Omental fat pad (tissue), 4 donors: ENCODE data around the gene CHST14. TPM values are rescaled to one million over a fixed set of nuclear protein-coding genes. Genes with fewer than 3 reads are reported as not detected.
"Not testable (repeated sequence)": the region's sequence is repeated elsewhere in the genome, so short reads cannot be mapped to it uniquely, and the experiment has no call there.

Experiments
- ATAC-seq: fragments of 150-250 bp; one replicate; pipeline ENCODE4 v1.9.1; 2016; ENCODE audit warnings: mild to moderate bottlenecking, moderate library complexity; ENCODE audit not compliant: low FRiP score
- DNase-seq: peaks from one replicate; pipeline ENCODE4 v3.0.0-alpha.2; 2019; ENCODE audit warnings: low spot score
- CTCF ChIP-seq, 3 donors: fragments of 450-650 bp; IDR thresholded peaks; one replicate each; pipeline ENCODE4 v1.5.1; 2016 to 2017; ENCODE audit warnings: antibody characterized with exemption in 3 of 3, mild to moderate bottlenecking in 3 of 3, moderate library complexity in 2 of 3
- total RNA-seq, 4 donors: library from RNA; depleted of rRNA; stranded (reverse); fragments of >200 nt; gene quantifications; one replicate each; pipeline ENCODE4 v1.1.0, GENCODE V29; 2016

CHST14 gene
- total RNA-seq, 4 donors from 2014 or later = 6.6 to 17.8 (median 10.1) TPM

DNA sequence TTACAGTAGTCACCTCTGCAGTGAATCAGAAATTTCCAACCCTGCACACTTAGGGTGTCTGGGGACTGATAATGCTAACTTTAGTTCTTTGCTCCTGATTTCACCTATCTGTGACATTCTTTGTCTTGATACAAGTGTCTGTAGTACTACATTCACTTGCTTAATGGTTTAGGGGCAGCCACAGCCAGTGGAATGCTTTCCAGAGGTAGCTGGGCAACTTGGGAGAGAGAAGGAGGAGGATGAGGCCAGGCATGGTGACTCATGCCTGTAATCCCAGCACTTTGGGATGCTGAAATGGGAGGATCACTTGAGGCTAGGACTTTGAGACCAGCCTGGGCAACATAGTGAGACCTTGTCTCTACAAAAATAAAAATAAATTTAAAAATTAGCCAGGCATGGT lies 21.5 kb upstream of the CHST14 start:
- no peak for ATAC-seq
- no peak for TF ChIP-seq CTCF (IDR thresholded peaks at IDR 0.05)

GRCh38 chr15:40450047-40450446 lies 20.7 kb upstream of the CHST14 start:
- DNase-seq = no peak
- TF ChIP-seq CTCF (IDR thresholded peaks at IDR 0.05) = no peak
- ATAC-seq = no peak

More for the DNA sequence above, 21.5 kb upstream of the CHST14 start:
- no peak for DNase-seq

GRCh38 chr15:40451527-40452158 lies 19.1 kb upstream of the CHST14 start:
- DNase-seq (no peak), ATAC-seq (no peak)
- no peak for TF ChIP-seq CTCF (IDR thresholded peaks at IDR 0.05)

DNA sequence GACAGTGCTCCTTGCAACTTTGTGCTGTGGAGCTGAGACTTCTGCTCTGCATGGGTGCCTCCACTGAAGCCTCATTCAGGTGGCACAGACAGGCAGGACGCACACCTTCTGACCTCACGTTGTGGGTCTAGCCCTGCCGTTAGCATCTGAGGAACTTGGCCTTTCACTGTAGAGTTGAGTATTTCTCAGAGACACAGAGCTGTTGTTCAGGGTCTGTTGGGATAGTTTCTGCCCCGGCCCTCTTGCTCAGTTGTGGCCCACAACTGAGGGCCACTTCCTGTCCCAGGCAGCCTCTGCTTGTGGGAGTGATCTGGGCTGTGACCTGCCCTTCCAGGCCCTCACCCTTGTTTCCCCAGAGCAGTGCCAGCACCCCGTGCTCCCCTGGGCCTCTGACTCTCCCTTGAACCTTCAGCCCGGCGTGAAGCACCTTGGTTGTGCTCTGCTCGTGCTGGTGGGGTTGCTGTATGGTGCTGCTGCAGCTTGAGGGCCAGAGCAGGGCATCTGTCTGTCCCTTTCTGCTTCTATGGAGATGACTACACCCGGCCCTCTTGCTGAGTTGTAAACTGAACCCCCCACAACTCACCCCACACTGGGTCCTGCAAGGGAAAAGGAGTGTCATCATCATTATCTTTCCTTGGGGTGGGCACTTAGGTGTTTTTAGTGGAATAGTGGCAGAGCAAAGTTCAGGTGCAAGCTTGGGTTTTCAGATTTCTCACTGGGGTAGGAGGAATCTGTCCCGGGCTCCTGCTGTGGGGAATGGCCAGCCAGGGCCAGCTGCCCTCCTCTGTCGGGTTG lies 18.3 kb upstream of the CHST14 start:
- no peak for DNase-seq
- TF ChIP-seq CTCF (IDR thresholded peaks at IDR 0.05) = no peak
- ATAC-seq = no peak

DNA sequence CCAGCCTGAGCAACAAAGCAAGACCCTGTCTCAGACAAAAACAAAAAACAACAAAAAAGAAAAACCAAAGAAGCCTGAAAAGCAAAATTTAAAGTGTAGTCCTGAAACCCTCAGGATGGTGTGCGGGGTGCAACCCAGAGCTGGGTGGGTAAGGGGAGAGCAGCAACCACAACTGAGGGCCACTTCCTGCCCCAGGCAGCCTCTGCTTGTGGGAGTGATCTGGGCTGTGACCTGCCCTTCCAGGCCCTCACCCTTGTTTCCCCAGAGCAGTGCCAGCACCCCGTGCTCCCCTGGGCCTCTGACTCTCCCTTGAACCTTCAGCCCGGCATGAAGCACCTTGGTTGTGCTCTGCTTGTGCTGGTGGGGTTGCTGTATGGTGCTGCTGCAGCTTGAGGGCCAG lies 16.8 kb upstream of the CHST14 start:
- DNase-seq, ATAC-seq: not testable (repeated sequence)

DNA sequence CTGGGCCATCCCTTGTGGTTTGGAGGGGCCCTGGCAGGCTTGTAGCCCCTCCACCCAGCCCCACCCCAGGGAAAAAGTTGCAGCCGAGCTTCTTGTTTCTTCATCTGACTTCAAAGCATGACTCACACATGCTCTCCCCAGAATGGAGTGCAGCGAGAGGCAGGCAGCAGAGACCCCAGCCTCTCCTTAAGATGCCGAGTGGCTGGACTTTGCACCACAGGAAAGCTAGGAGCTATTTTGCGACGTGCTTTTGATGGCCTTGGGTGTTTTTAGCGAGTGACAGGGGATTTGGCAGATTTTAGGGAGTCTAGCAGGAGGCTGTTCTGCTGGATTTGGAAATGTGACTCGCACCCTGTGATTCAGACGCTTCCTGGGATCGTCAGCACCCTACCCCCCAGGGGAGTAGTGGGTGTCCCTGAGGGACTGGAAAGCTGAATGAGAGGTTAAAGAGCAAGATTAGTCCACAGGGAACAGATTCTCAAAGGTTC lies 15.8 kb upstream of the CHST14 start:
- no peak for TF ChIP-seq CTCF (IDR thresholded peaks at IDR 0.05)
- peak; percentile 46 for ATAC-seq

GRCh38 chr15:40456299-40456712 lies 14.5 kb upstream of the CHST14 start:
- TF ChIP-seq CTCF (IDR thresholded peaks at IDR 0.05) = no peak
- ATAC-seq (no peak), DNase-seq (no peak)

More for the DNA sequence above, 15.8 kb upstream of the CHST14 start:
- DNase-seq = no peak
